Measurements from ENCODE around the gene TRIM7. TPM values are rescaled to one million over a fixed set of nuclear protein-coding genes. Genes with fewer than 3 reads are reported as not detected.

The TRIM7 gene
- 0.47 and 2.9 TPM in 2 replicates for total RNA-seq (ENCODE audit: low replicate concordance)

GRCh38 chr5:181204826-181205760 lies at the start of gene TRIM7:
TRIM7 (minus strand) TSS chr5:181205196; CDS start chr5:181205110, 86 bp downstream.

DNA sequence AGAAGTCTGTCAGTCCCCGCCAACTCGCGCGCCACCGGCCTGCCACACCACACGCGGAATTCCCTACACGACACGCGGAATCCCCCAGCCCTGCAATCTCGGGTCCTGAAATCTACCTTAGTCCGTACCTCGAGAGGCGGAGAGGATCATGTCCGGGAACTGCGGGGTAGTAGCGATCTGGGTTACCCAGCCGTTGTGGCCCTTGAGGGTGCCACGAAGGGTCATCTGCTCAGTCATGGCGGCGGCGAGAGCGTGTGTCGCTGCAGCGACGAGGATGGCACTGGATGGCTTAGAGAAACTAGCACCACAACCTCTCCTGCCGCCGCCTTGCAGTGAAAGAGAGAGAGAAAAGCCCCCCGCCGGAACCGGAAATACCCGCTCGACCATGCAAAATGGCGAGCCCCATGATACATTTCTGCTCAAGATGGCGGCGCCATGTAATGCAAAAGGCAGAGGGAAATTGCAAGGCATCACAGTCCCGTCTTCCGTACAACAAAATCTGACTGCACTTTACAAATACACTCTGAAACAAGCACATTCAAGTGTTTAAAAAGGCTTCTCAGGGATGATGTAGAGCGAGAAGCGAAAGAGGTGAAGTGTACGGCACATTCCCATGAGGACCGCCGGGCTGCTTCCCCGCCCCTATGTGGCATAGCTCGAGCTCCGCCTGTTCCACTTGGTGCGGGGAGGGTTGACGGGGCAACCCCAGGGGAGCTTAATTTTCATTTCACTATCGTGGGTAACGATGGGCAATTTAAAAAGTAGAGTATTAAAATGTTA lies 38.8 kb upstream of the TRIM7 start, which contains the start of gene RACK1:
Gene RACK1 (minus strand): TSS at position 343 of the 780 bp plus-strand sequence. CDS start 106 bp downstream, at position 237.

DNA sequence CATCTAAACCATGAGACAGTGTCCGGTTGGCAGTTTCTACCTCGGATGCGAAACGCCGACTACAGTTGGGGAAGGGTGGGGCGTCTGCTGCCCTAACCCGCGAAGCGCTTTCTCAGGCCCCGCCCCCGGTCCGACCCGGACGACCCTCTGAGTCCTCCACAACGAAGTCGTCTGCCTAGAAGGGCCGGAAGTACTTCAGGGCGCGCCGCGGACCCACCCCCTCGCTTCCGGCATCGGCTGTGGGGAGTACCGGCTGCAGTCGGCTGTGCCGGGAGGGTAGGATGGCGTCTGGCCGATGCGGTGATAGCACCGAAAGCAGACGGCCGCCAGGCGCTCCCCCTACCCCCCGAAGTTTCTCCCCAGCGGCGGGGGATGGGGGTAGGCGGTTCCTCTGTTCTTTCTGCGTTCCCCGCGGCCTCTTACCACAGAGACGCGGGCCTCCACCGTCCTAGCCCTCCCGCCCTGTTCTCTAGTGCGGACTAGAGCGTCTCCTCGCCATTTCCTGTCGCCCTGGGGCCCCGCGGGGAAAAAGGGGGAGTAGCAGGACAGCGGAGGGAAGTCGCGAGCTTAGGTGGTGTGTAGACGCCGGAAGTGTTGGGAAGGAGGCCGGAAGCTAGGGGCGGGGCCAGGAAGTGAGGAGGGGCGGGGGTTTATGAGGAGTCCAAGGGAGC lies 18.2 kb upstream of the TRIM7 start, which contains the start of gene TRIM41:
Gene TRIM41 (plus strand): TSS at position 224 of the 671 bp plus-strand sequence. CDS start 719 bp downstream, outside the sequence.

DNA sequence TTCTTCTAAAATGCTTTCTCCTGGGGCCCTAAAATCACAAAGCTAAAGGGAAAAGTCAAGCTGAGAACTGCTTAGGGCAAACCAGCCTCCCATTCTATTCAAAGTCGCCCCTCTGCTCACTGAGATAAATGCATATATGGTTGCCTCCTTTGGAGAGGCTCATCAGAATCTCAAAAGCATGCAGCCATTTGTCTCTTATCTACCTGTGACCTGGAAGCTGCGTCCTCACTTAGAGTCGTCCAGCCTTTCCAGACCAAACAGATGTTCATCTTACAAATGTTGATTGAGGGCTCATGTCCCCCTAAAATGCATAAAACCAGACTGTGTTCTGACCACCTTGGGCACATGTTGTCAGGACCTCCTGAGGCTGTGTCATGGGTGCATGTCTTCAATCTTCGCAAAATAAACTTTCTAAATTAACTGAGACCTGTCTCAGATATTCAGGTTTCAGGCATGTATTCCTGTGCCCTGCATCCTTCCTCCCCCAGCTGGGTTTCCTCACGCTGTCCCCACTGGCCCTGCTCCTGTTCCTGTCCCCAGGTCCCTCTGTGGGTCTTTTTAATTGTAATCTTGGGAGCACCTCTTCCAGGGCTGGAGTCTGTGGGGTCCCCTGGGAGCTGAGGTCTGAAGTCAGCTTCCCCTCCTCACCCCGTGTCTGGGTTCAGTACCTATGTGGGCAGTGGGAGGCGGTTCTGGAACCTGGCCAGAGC lies 57.9 kb downstream of the TRIM7 start, which contains the start of gene OR2V2:
Gene OR2V2 (plus strand): TSS at position 660 of the 710 bp plus-strand sequence. CDS start 7,357 bp downstream, outside the sequence.

Other genes with a start within 250 kb of the TRIM7 start
- gene BTNL3, start 216.3 kb downstream of the TRIM7 start, total RNA-seq (ENCODE audit: low replicate concordance): not detected in 2 replicates
- not detected in 2 replicates for gene BTNL9, start 164.9 kb downstream of the TRIM7 start, total RNA-seq (ENCODE audit: low replicate concordance)
- not detected in 2 replicates for gene OR2V1, start 74.0 kb downstream of the TRIM7 start, total RNA-seq (ENCODE audit: low replicate concordance)
- not detected in 2 replicates for gene OR2V2, start 57.6 kb downstream of the TRIM7 start, total RNA-seq (ENCODE audit: low replicate concordance)
- 13.8 and 26.0 TPM in 2 replicates for gene TRIM41, start 18.1 kb upstream of the TRIM7 start, total RNA-seq (ENCODE audit: low replicate concordance)
- gene RACK1, start 38.7 kb upstream of the TRIM7 start, total RNA-seq (ENCODE audit: low replicate concordance): 7,300 and 9,485 TPM in 2 replicates
- 2.6 and 23.3 TPM in 2 replicates for gene TRIM52, start 55.9 kb upstream of the TRIM7 start, total RNA-seq (ENCODE audit: low replicate concordance)
- gene OR4F3, start 162.1 kb upstream of the TRIM7 start, total RNA-seq (ENCODE audit: low replicate concordance): 0.23 TPM in 1 of 2 replicates, not detected in the other

Measured in smooth muscle cell of the coronary artery (primary cell).